K562 (cell line): ENCODE measurements around the gene MEIS2.

Experiments used
- CTCF ChIP-seq, 3 experiments: IDR thresholded peaks in 2 of 3; conservative IDR thresholded peaks in 1 of 3; 2 replicates each; pipeline ENCODE4 v1.5.1; 2011 to 2012; ENCODE audit warnings: low read length in 3 of 3, mild to moderate bottlenecking in 3 of 3, control low read depth in 2 of 3, improper control_type of control experiment in 1 of 3, inconsistent platforms in 1 of 3, low read depth in 1 of 3, mixed read lengths in 1 of 3, moderate library complexity in 1 of 3; ENCODE audit not compliant: insufficient read depth in 2 of 3
- DNMT1 ChIP-seq: fragments of 450-650 bp; IDR thresholded peaks from 2 replicates; pipeline ENCODE4 v1.6.1; 2016; ENCODE audit warnings: antibody characterized with exemption, mild to moderate bottlenecking
- EHMT2 ChIP-seq: fragments of 450-650 bp; IDR thresholded peaks from 2 replicates; pipeline ENCODE4 v1.6.1; 2018; ENCODE audit warnings: antibody characterized with exemption
- KAT7 ChIP-seq: sonication (generic); formaldehyde crosslinking; IDR thresholded peaks from 2 replicates; pipeline ENCODE4 v1.8.0; 2022; ENCODE audit warnings: missing genetic modification reagents, mild to moderate bottlenecking, borderline replicate concordance
- MAZ ChIP-seq, 2 experiments: fragments of 450-650 bp in 1 of 2; sonication (generic) in 1 of 2; formaldehyde crosslinking; IDR thresholded peaks in 1 of 2; conservative IDR thresholded peaks in 1 of 2; 2 replicates each; pipeline versions ENCODE4 v1.4.0 to v1.5.0; 2020; ENCODE audit warnings: mild to moderate bottlenecking in 1 of 2, missing genetic modification reagents in 1 of 2
- MTA3 ChIP-seq: fragments of 450-650 bp; formaldehyde crosslinking; IDR thresholded peaks from 2 replicates; pipeline ENCODE4 v1.6.1; 2017; ENCODE audit warnings: mild to moderate bottlenecking, borderline replicate concordance
- PHF20 ChIP-seq: fragments of 450-650 bp; IDR thresholded peaks from 2 replicates; pipeline ENCODE4 v1.6.1; 2018; ENCODE audit not compliant: partially characterized antibody
- PTRF ChIP-seq: fragments of 450-650 bp; IDR thresholded peaks from 2 replicates; pipeline ENCODE4 v1.6.1; 2016; ENCODE audit warnings: mild to moderate bottlenecking, missing genetic modification characterization, missing compliant biosample characterization
- RAD21 ChIP-seq, 2 experiments: fragments of 250-450 bp in 1 of 2; fragments of 450-650 bp in 1 of 2; sonication (Bioruptor Pico) in 1 of 2; formaldehyde crosslinking in 1 of 2; IDR thresholded peaks in 1 of 2; conservative IDR thresholded peaks in 1 of 2; 2 replicates each; pipeline versions ENCODE4 v1.4.0 to v1.8.0; 2020 to 2022; ENCODE audit warnings: mild to moderate bottlenecking in 2 of 2, moderate library complexity in 1 of 2
- SRSF3 ChIP-seq: fragments of 200-400 bp; formaldehyde crosslinking; IDR thresholded peaks from 2 replicates; pipeline ENCODE4 v1.6.1; 2016; ENCODE audit warnings: mild to moderate bottlenecking, low read length, moderate library complexity; ENCODE audit not compliant: insufficient read depth
- XRCC4 ChIP-seq: IDR thresholded peaks from one replicate; pipeline ENCODE4 v1.6.1; 2011; ENCODE audit not compliant: insufficient read depth, insufficient read length; ENCODE audit errors: extremely low read depth
- ZNF584 ChIP-seq: fragments of 200-800 bp; sonication (Bioruptor generic); IDR thresholded peaks from 2 replicates; pipeline ENCODE4 v1.6.1; 2016; ENCODE audit warnings: low read depth, mild to moderate bottlenecking, missing genetic modification characterization, missing compliant biosample characterization
- TF ChIP-seq, protein P1 (sequence below), 2 experiments: fragments of 450-650 bp in 1 of 2; sonication (generic) in 1 of 2; formaldehyde crosslinking in 1 of 2; IDR thresholded peaks; 2 replicates each; pipeline versions ENCODE4 v1.7.1 to v1.9.0; 2016 to 2022; ENCODE audit warnings: inconsistent platforms in 1 of 2, mild to moderate bottlenecking in 1 of 2, missing genetic modification reagents in 1 of 2
- TF ChIP-seq, protein P2 (sequence below): sonication (generic); formaldehyde crosslinking; IDR thresholded peaks from 2 replicates; pipeline ENCODE4 v1.8.0; 2022; ENCODE audit warnings: missing genetic modification reagents, mild to moderate bottlenecking, borderline replicate concordance

GRCh38 chr15:37107744-37108380 is 7.5 kb upstream of the MEIS2 start:
- no peak for TF ChIP-seq KAT7
- TF ChIP-seq SRSF3, result no peak
- no peak for TF ChIP-seq MAZ (CRISPR knock-in tag; conservative IDR thresholded peaks at IDR 0.05 in 1 of 2, IDR thresholded peaks at IDR 0.05 in 1 of 2)
- TF ChIP-seq, protein P1, sequence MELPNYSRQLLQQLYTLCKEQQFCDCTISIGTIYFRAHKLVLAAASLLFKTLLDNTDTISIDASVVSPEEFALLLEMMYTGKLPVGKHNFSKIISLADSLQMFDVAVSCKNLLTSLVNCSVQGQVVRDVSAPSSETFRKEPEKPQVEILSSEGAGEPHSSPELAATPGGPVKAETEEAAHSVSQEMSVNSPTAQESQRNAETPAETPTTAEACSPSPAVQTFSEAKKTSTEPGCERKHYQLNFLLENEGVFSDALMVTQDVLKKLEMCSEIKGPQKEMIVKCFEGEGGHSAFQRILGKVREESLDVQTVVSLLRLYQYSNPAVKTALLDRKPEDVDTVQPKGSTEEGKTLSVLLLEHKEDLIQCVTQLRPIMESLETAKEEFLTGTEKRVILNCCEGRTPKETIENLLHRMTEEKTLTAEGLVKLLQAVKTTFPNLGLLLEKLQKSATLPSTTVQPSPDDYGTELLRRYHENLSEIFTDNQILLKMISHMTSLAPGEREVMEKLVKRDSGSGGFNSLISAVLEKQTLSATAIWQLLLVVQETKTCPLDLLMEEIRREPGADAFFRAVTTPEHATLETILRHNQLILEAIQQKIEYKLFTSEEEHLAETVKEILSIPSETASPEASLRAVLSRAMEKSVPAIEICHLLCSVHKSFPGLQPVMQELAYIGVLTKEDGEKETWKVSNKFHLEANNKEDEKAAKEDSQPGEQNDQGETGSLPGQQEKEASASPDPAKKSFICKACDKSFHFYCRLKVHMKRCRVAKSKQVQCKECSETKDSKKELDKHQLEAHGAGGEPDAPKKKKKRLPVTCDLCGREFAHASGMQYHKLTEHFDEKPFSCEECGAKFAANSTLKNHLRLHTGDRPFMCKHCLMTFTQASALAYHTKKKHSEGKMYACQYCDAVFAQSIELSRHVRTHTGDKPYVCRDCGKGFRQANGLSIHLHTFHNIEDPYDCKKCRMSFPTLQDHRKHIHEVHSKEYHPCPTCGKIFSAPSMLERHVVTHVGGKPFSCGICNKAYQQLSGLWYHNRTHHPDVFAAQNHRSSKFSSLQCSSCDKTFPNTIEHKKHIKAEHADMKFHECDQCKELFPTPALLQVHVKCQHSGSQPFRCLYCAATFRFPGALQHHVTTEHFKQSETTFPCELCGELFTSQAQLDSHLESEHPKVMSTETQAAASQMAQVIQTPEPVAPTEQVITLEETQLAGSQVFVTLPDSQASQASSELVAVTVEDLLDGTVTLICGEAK (IDR thresholded peaks at IDR 0.05), result no peak
- TF ChIP-seq, protein P1 (CRISPR knock-in tag; IDR thresholded peaks at IDR 0.05), result no peak
- TF ChIP-seq DNMT1, result no peak
- TF ChIP-seq CTCF (IDR thresholded peaks at IDR 0.05 in 2 of 3, conservative IDR thresholded peaks at IDR 0.05 in 1 of 3; ENCODE audit: insufficient read depth in 2 of 3, low read depth in 1 of 3, low read length in 3 of 3), result no peak
- TF ChIP-seq, protein P2, sequence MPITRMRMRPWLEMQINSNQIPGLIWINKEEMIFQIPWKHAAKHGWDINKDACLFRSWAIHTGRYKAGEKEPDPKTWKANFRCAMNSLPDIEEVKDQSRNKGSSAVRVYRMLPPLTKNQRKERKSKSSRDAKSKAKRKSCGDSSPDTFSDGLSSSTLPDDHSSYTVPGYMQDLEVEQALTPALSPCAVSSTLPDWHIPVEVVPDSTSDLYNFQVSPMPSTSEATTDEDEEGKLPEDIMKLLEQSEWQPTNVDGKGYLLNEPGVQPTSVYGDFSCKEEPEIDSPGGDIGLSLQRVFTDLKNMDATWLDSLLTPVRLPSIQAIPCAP (CRISPR knock-in tag), result no peak
- TF ChIP-seq RAD21 (CRISPR knock-in tag; conservative IDR thresholded peaks at IDR 0.05 in 1 of 2, IDR thresholded peaks at IDR 0.05 in 1 of 2), result no peak
- TF ChIP-seq PTRF (tag), result no peak
- TF ChIP-seq XRCC4, result no peak
- no peak for TF ChIP-seq PHF20
- no peak for TF ChIP-seq MTA3
- no peak for TF ChIP-seq ZNF584 (CRISPR knock-in tag)
- no peak for TF ChIP-seq EHMT2
